Germinal center (tissue), 1 donor: ENCODE results near the gene XIAP.
"Not testable (repeated sequence)": the region's sequence is repeated elsewhere in the genome, so short reads cannot be mapped to it uniquely, and the experiment has no call there.

Experiments
- DNase-seq: peaks from one replicate; pipeline ENCODE4 v3.0.0; 2012; ENCODE audit warnings: mixed read lengths, low spot score

Gene XIAP

GRCh38 chrX:123859846-123860838 lies at the start of gene XIAP:
Gene XIAP, plus strand, starts transcription at chrX:123860053. Its CDS starts 25,610 bp downstream, at chrX:123885663.
- DNase-seq, result peak; percentile 79

- DNase-seq, result no peak
Measured at GRCh38 chrX:123814343-123814742, 45.5 kb upstream of the XIAP start.

- DNase-seq, result not testable (repeated sequence)
Measured at GRCh38 chrX:123814934-123815394, 44.9 kb upstream of the XIAP start.

GRCh38 chrX:123817288-123817894 lies 42.5 kb upstream of the XIAP start:
- no peak for DNase-seq

GRCh38 chrX:123818243-123818642 lies 41.6 kb upstream of the XIAP start:
- DNase-seq, result no peak

- no peak for DNase-seq
Measured at GRCh38 chrX:123822965-123823364, 36.9 kb upstream of the XIAP start.

GRCh38 chrX:123830309-123830708 lies 29.5 kb upstream of the XIAP start:
- peak; percentile 63 for DNase-seq

GRCh38 chrX:123833387-123833786 lies 26.5 kb upstream of the XIAP start:
- peak; percentile 57 for DNase-seq

- DNase-seq, result no peak
Measured at GRCh38 chrX:123834116-123834515, 25.7 kb upstream of the XIAP start.

GRCh38 chrX:123835661-123836371 lies 24.0 kb upstream of the XIAP start:
- no peak for DNase-seq

- not testable (repeated sequence) for DNase-seq
Measured at GRCh38 chrX:123845129-123845528, 14.7 kb upstream of the XIAP start.

- no peak for DNase-seq
Measured at GRCh38 chrX:123846577-123847038, 13.2 kb upstream of the XIAP start.

GRCh38 chrX:123847056-123847455 lies 12.8 kb upstream of the XIAP start:
- no peak for DNase-seq

- no peak for DNase-seq
Measured at GRCh38 chrX:123849096-123849495, 10.8 kb upstream of the XIAP start.

GRCh38 chrX:123849906-123850305 lies 9.9 kb upstream of the XIAP start:
- not testable (repeated sequence) for DNase-seq

- DNase-seq, result no peak
Measured at GRCh38 chrX:123851079-123851478, 8.8 kb upstream of the XIAP start.

GRCh38 chrX:123854329-123854728 lies 5.5 kb upstream of the XIAP start:
- no peak for DNase-seq

- no peak for DNase-seq
Measured at GRCh38 chrX:123859409-123859845, 426 bp upstream of the XIAP start.

- DNase-seq, result no peak
Measured at GRCh38 chrX:123860983-123861382, 1.1 kb downstream of the XIAP start.

- no peak for DNase-seq
Measured at GRCh38 chrX:123869488-123869887, 9.6 kb downstream of the XIAP start.

- no peak for DNase-seq
Measured at GRCh38 chrX:123871309-123871708, 11.5 kb downstream of the XIAP start.

- no peak for DNase-seq
Measured at GRCh38 chrX:123873956-123874355, 14.1 kb downstream of the XIAP start.
